IPS DF 4.7 (cell line): ENCODE results near the gene SLC38A7.
"Not testable (repeated sequence)": the region's sequence is repeated elsewhere in the genome, so short reads cannot be mapped to it uniquely, and the experiment has no call there.

Source experiments
- DNase-seq: peaks from one replicate; pipeline ENCODE4 v3.0.0-alpha.2; 2013; ENCODE audit warnings: low spot score; ENCODE audit errors: extremely low read depth

The SLC38A7 gene

GRCh38 chr16:58684354-58685083 is at the start of gene SLC38A7:
SLC38A7 (minus strand) TSS chr16:58684770; CDS start chr16:58680126, 4,644 bp downstream.
- DNase-seq, result peak; percentile 51

GRCh38 chr16:58733671-58734458 is 49.3 kb upstream of the SLC38A7 start, which contains the start of gene GOT2:
GOT2 (minus strand) TSS chr16:58734316; CDS start chr16:58734228, 88 bp downstream.
- peak; percentile 46 for DNase-seq

DNA sequence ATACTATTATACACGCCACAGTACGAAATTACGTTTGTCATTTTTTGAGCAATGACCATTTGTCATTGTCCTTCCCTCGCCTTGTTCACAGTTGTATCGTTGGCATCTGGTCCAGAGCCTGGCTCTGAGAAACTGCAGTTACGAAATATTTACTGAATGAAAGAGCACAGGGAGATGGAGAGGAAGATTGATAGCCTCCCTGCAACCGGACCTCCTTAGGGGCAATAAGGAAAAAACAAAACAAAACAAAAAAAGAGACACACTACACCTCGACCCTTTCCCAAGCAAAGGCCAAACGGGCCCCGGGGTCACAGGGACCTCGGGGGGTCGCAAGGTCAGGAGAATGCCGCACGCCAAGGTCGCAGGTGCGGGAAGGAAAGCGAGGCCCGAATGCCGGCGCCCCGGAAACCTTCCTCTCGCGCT is 48.7 kb upstream of the SLC38A7 start:
- no peak for DNase-seq

- DNase-seq, result no peak
These were observed 48.1 kb upstream of the SLC38A7 start for GRCh38 chr16:58732545-58733247.

DNA sequence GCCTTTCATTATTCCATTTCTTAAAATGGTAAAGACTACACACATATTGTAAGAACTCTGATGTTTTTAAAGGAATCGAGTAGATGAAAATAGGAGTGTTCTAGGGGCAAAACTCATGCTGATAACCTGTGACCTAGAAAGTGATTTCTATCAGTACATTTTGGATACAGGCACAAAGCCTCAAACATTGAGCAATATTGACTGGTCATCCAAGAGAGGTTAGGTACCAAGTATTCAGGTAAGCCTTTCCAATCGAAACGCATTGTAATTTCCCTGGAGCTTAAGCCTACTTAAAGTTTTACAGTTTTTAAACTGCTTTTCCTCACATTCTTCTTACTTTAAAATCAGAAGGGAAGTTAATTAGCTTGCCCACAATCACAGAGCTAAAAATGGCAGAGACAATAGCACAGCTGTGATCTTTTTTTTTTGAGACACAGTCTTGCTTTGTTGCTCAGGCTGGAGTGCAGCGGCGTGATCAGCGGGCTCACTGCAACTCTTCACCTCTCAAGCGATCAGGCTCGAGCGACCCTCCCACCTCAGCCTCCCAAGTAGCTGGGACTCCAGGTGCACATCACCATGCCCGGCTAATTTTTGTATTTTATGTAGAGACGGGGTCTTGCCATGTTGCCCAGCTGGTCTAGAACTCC is 46.3 kb upstream of the SLC38A7 start:
- DNase-seq, result no peak

DNA sequence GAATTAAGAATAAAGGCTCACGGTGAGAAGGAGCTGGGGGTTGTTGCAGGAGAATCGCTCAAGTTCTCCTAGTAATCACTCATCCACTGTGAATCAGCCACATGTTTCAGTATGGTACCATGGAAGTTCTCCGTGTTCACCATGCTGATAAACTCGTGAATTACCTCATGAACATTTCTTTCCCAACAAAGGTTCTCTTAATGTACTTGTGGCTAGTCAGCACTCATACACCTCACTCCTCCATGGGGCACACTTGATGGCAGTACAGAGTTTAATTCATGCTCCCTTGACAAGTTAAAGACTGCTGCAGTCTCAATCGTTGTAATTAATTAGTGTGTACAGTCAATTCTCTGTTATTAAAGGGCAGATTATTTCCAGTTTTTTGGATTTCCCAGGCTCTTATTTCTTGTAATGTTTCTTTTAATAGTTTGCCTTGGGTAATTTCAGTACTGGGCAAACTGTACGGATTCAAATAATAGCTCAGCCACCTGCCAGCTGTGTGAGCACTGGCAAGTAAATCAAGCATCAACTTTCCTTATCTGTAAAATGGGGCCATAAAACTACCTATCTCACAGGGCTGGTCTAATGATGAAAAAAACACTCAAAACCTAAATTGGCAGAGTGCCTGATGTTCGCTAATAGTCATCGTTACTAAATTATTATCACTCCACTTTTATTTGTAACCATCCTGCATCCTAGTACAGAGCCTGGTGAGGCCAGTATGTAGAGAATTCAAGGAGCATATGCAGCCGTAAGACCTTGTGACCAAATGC is 43.4 kb upstream of the SLC38A7 start:
- DNase-seq, result no peak

DNA sequence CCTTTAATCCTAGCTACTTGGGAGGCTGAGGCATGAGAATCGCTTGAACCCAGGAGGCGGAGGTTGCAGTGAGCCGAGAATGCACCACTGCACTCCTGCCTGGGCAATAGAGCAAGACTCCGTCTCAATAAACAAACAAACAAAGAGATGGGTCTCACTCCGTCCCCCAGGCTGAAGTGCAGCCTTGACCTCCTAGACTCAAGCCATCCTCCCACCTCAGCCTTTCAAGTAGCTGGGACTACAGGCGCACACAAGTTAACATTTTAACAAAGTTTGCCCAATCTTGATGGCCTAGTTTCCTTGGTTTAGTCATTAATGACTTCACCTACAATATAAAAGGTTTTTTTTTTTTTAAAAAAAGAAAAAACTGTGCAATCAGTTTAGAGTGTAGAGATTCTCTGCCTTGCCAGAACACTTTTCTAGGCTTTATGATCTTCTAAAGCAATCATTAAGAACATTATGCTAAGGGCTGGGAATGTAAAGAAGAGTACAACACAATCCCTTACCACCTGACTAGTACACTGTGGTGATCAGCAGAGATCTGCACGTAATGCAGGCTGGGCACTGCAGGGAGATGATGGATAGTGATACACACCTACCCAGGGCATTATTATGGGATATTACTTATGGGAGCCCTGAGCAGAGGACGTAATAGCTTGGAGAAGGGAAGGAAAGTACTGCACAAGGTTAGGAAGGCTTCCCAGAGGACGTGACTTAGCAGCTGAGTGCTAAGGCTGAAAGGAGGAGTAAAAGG is 42.6 kb upstream of the SLC38A7 start:
- no peak for DNase-seq

DNA sequence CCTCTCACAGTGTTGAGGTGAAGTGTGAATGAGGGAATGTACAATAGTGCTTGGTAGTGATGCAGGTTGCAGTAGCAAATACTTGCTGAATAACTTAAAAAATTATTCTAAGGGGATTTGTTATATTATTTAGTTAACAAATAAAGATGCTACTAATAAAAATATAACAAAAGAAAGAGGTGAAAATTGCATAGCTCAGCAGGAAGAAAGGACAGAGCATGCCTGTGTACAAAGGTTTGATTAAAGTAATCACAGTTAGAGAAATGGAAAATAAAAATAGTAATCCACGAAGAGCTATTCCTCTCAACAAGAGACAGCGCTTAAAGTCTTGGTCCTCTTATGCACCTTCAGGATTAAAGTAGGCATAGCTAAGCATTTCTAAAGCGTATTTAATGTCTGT is 38.5 kb upstream of the SLC38A7 start:
- no peak for DNase-seq

DNA sequence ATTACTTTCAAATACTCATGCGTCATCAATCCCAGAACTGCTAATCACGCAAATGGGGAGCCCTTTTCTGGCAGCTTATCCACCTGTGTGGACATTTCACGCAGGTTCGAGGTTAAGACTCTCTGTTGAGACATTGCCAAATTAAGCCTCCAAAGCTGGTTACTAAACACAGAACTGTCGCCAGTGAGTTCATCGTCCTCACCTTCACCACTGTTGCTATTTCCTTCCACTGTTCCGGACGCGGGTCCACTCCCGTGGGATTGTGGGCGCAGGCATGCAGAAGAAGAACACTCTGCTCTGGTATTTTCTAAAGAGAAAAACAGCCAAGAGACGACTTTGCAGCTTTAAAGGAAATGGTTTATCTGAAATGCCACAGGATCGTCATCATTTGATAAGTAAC is 33.4 kb upstream of the SLC38A7 start:
- DNase-seq, result no peak

DNA sequence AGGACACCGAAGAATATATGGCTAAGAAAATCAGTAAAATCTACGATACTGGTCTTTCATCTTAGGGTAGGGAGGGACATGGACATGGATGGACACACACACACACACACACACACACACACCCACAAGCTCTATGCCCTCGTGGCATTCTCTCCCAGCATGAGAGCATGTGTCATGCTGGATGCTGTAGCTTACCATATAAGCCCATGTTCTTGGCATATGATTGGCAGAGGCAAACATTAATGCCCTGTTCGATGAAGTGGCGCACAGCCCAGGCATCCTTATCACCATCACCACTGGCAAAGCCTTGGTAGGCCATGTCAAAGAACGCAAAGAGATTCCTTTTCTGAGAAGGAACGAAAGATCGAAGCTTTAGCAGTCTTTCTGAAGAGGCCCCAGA is 31.9 kb upstream of the SLC38A7 start:
- no peak for DNase-seq

DNA sequence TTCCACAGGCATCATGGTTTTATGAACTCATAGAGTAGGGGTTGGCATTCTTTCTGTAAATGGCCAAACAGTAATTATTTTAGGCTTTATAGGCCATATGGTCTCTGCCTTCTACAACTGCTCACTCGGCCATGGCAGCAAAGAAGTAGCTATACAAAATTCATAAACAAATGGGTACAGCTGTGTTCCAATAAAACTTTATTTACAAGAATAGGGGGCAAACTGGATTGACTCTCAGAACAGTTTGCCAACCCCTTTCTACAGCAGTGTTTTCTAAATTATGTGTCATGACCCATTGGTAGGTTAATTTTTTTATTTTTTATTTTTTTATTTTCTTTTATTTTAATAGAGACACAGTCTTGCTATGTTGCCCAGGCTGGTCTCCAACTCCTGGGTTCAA is 29.2 kb upstream of the SLC38A7 start:
- no peak for DNase-seq

DNA sequence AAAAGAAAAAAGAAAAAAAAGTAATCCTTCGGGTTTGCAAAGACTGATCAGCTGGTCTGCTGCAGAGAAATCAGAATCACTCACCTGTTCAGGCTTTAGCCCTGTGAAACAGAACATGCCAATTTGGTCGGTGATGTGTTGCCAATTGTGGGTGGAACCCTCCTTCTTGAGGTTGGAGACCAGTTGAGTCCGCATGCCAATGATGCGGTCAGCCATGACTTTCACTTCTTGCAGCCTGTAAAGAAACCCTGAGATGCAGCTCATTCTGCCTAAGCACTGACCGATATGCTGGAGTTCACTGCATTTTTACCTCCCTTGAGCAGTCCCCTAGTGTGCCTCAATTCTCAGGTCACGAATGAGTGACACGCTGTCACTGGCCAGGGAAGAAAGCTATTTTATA is 24.8 kb upstream of the SLC38A7 start:
- no peak for DNase-seq

DNA sequence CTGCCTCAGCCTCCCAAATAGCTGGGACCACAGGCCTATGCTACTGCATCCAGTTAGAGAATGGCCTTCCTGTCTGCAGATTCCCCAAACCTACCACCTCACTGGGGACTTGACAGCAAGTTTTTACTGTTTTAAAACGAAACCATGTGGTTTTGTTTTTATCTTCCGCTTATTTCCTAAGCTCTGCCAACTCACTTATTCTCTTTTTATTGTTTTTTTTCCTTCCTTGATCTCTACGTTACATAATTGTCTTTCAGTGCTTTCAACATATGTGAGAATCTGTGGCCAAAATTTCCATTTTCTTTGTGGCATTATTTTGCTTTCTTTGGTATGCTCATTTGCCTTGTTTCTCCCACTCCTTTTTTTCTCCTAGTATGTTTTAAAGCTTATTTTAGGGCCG is 14.6 kb upstream of the SLC38A7 start:
- DNase-seq, result no peak

DNA sequence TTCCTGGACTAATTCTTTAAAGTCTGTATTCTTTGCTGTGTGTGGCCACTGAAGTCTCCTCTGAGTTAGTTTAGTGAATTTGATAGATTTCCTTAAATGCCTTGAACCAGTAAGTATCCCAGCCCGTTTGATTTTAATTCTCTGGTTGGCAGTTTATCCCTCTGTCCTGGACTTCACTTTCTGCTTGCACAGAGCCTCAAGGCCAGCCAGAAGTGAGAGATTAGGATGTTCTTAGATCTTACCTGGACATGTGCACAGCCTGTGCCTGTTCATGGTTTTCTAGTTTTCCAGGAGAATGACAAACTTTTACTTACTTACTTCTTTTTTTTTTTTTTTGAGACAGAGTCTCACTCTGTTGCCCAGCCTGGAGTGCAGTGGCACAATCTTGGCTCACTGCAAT is 10.8 kb upstream of the SLC38A7 start:
- no peak for DNase-seq

DNA sequence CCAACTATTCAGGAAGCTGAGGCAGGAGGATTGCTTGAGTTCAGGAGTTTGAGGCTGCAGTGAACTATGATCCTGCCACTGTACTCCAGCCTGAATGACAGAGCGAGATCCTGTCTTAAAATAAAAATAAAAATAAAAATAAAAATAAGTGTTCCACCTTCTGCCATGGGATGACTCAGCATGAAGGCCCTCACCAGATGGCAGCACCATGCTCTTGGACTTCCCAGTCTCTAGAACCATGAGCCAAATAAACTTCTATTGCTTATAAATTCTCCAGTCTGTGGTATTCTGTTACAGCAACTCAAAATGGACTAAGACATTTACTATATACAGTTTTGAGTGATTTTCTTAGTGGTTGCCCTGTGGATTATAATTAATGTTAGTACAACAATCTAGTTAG is 7.9 kb upstream of the SLC38A7 start:
- no peak for DNase-seq

- not testable (repeated sequence) for DNase-seq
These were observed 2.6 kb upstream of the SLC38A7 start for GRCh38 chr16:58686985-58687706.

GRCh38 chr16:58685084-58685449 is 497 bp upstream of the SLC38A7 start:
- no peak for DNase-seq

GRCh38 chr16:58684001-58684353 is 593 bp downstream of the SLC38A7 start:
- no peak for DNase-seq

GRCh38 chr16:58679763-58680162 is 4.8 kb downstream of the SLC38A7 start:
- DNase-seq, result no peak

DNA sequence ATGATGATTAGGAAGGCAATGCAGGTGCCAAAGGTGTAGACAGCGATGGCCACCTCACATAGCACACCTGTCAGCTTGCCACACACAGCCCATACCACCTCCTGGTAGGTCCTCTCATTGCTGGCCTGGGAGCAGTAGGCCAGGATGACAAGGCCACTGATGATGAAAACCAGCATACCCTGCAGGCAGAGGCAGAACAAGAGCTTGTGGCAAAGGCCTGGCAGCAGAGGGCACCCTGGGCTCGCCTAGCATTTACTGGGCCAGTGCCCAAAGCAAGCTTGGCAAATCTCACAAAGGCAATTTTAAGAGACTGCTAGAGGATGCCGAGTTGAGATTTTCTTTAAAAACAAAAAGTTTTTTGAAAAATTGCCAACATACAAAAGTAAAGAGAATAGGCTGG is 5.9 kb downstream of the SLC38A7 start:
- no peak for DNase-seq
